HG02981 (cell line): ENCODE measurements around the gene RAC3.

Experiments
- ATAC-seq: cut with Tn5 transposase; IDR thresholded peaks from one replicate; pipeline ENCODE4 v1.9.1; 2021; ENCODE audit warnings: mild to moderate bottlenecking, moderate library complexity; ENCODE audit not compliant: unreplicated experiment

Gene RAC3

GRCh38 chr17:82011617-82012187, 19.8 kb upstream of the RAC3 start:
- ATAC-seq = no peak

- no peak for ATAC-seq
These were observed 19.2 kb upstream of the RAC3 start for GRCh38 chr17:82012261-82012639.

GRCh38 chr17:82012640-82013295, 18.7 kb upstream of the RAC3 start:
- ATAC-seq = no peak

GRCh38 chr17:82013341-82013740, 18.1 kb upstream of the RAC3 start:
- no peak for ATAC-seq

- ATAC-seq = no peak
These were observed 17.6 kb upstream of the RAC3 start for GRCh38 chr17:82013772-82014321.

- ATAC-seq = no peak
These were observed 17.0 kb upstream of the RAC3 start for GRCh38 chr17:82014432-82014831.

- ATAC-seq = no peak
These were observed 16.5 kb upstream of the RAC3 start for GRCh38 chr17:82014971-82015310.

- no peak for ATAC-seq
These were observed 16.0 kb upstream of the RAC3 start for GRCh38 chr17:82015311-82015971.

- ATAC-seq = no peak
These were observed 15.2 kb upstream of the RAC3 start for GRCh38 chr17:82016061-82016874.

GRCh38 chr17:82016875-82017459, 14.5 kb upstream of the RAC3 start:
- no peak for ATAC-seq

- ATAC-seq = no peak
These were observed 13.8 kb upstream of the RAC3 start for GRCh38 chr17:82017612-82018151.

GRCh38 chr17:82018152-82018988, 13.1 kb upstream of the RAC3 start:
- no peak for ATAC-seq

- ATAC-seq = no peak
These were observed 12.3 kb upstream of the RAC3 start for GRCh38 chr17:82018989-82019689.

GRCh38 chr17:82019690-82020571, 11.5 kb upstream of the RAC3 start:
- no peak for ATAC-seq

GRCh38 chr17:82020572-82021106, 10.8 kb upstream of the RAC3 start:
- no peak for ATAC-seq

- no peak for ATAC-seq
These were observed 10.2 kb upstream of the RAC3 start for GRCh38 chr17:82021107-82021899.

GRCh38 chr17:82021900-82022309, 9.6 kb upstream of the RAC3 start:
- no peak for ATAC-seq
